HCT116 (cell line): ENCODE results near the gene CHAD.

Source experiments
- CEBPB ChIP-seq: IDR thresholded peaks from 2 replicates; pipeline ENCODE4 v1.6.1; 2012; ENCODE audit warnings: low read depth
- EGR1 ChIP-seq: IDR thresholded peaks from 2 replicates; pipeline ENCODE4 v1.6.1; 2012; ENCODE audit warnings: low read depth
- EZH2phosphoT487 ChIP-seq: fragments of 200-600 bp; IDR thresholded peaks from 2 replicates; pipeline ENCODE4 v1.6.1; 2018; ENCODE audit warnings: antibody characterized with exemption, borderline replicate concordance
- FOSL1 ChIP-seq: IDR thresholded peaks from 2 replicates; pipeline ENCODE4 v1.6.1; 2012; ENCODE audit warnings: low read depth
- POLR2A ChIP-seq: IDR thresholded peaks from 2 replicates; pipeline ENCODE4 v1.7.0; 2011; ENCODE audit warnings: borderline replicate concordance; ENCODE audit not compliant: insufficient read depth, insufficient read length; ENCODE audit errors: extremely low read depth
- POLR2AphosphoS5 ChIP-seq: IDR thresholded peaks from 2 replicates; pipeline ENCODE4 v1.6.1; 2011; ENCODE audit warnings: mild to moderate bottlenecking, low read depth, low read length, moderate library complexity
- RAD21 ChIP-seq: IDR thresholded peaks from 2 replicates; pipeline ENCODE4 v1.6.1; 2012; ENCODE audit warnings: low read depth, mild to moderate bottlenecking
- SP1 ChIP-seq: IDR thresholded peaks from 2 replicates; pipeline ENCODE4 v1.6.1; 2012; ENCODE audit warnings: low read depth
- YY1 ChIP-seq: IDR thresholded peaks from 2 replicates; pipeline ENCODE4 v1.6.1; 2011; ENCODE audit warnings: low read length, low read depth, moderate library complexity, mild to moderate bottlenecking; ENCODE audit not compliant: insufficient replicate concordance; ENCODE audit errors: extremely low read depth
- ZFX ChIP-seq: fragments of 450-650 bp; IDR thresholded peaks from 2 replicates; pipeline ENCODE4 v1.6.1; 2017
- TF ChIP-seq, protein P1 (sequence below), 3 experiments: fragments of 200-600 bp in 1 of 3; sonication (generic) in 1 of 3; IDR thresholded peaks in 2 of 3; conservative IDR thresholded peaks in 1 of 3; 2 replicates each; pipeline ENCODE4 v1.5.1; 2012 to 2017; ENCODE audit warnings: low read depth in 2 of 3, low read length in 2 of 3, antibody characterized with exemption in 1 of 3, borderline replicate concordance in 1 of 3, control low read depth in 1 of 3, mild to moderate bottlenecking in 1 of 3, mixed read lengths in 1 of 3, mixed run types in 1 of 3, moderate library complexity in 1 of 3; ENCODE audit not compliant: insufficient read depth in 1 of 3
- TF ChIP-seq, protein P2 (sequence below): IDR thresholded peaks from 2 replicates; pipeline ENCODE4 v1.6.1; 2012

GRCh38 chr17:50420419-50421112 is 48.1 kb downstream of the CHAD start:
- TF ChIP-seq POLR2A: no peak
- no peak for TF ChIP-seq CEBPB
- no peak for TF ChIP-seq EZH2phosphoT487
- no peak for TF ChIP-seq SP1
- TF ChIP-seq, protein P1, sequence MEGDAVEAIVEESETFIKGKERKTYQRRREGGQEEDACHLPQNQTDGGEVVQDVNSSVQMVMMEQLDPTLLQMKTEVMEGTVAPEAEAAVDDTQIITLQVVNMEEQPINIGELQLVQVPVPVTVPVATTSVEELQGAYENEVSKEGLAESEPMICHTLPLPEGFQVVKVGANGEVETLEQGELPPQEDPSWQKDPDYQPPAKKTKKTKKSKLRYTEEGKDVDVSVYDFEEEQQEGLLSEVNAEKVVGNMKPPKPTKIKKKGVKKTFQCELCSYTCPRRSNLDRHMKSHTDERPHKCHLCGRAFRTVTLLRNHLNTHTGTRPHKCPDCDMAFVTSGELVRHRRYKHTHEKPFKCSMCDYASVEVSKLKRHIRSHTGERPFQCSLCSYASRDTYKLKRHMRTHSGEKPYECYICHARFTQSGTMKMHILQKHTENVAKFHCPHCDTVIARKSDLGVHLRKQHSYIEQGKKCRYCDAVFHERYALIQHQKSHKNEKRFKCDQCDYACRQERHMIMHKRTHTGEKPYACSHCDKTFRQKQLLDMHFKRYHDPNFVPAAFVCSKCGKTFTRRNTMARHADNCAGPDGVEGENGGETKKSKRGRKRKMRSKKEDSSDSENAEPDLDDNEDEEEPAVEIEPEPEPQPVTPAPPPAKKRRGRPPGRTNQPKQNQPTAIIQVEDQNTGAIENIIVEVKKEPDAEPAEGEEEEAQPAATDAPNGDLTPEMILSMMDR (IDR thresholded peaks at IDR 0.05 in 2 of 3, conservative IDR thresholded peaks at IDR 0.05 in 1 of 3; ENCODE audit: borderline replicate concordance in 1 of 3, insufficient read depth in 1 of 3, low read depth in 2 of 3, low read length in 2 of 3): no peak
- TF ChIP-seq YY1: no peak
- no peak for TF ChIP-seq POLR2AphosphoS5
- no peak for TF ChIP-seq ZFX
- no peak for TF ChIP-seq FOSL1
- TF ChIP-seq, protein P2, sequence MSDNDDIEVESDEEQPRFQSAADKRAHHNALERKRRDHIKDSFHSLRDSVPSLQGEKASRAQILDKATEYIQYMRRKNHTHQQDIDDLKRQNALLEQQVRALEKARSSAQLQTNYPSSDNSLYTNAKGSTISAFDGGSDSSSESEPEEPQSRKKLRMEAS: no peak
- no peak for TF ChIP-seq RAD21
- TF ChIP-seq EGR1: no peak
